Ascending aorta (tissue), 2 donors: ENCODE measurements around the gene RNF167. TPM values are rescaled to one million over a fixed set of nuclear protein-coding genes. Genes with fewer than 3 reads are reported as not detected.
A peak's percentile ranks its signal among the peaks of the same experiment; 100 is the strongest.

ENCODE experiments used
- DNase-seq, 2 donors: peaks; one replicate each; pipeline ENCODE4 v3.0.0-alpha.2; 2019; ENCODE audit warnings: low spot score in 2 of 2
- H3K27ac ChIP-seq, 2 donors: fragments of 200-600 bp; sonication (generic); one replicate each; pipeline ENCODE4 v1.5.1; 2016 to 2017; ENCODE audit warnings: mild to moderate bottlenecking in 1 of 2
- H3K27me3 ChIP-seq: fragments of 200-600 bp; sonication (generic); one replicate; pipeline ENCODE4 v1.5.1; 2017
- H3K36me3 ChIP-seq, 2 donors: fragments of 200-600 bp; sonication (generic); one replicate each; pipeline ENCODE4 v1.5.1; 2016
- H3K4me1 ChIP-seq, 2 donors: fragments of 200-600 bp; sonication (generic); one replicate each; pipeline ENCODE4 v1.5.1; 2016 to 2017; ENCODE audit warnings: mild to moderate bottlenecking in 1 of 2
- H3K4me3 ChIP-seq, 2 donors: fragments of 200-600 bp; sonication (generic); one replicate each; pipeline ENCODE4 v1.5.1; 2016 to 2017; ENCODE audit warnings: mild to moderate bottlenecking in 1 of 2
- H3K9me3 ChIP-seq, 2 donors: fragments of 200-600 bp; sonication (generic); one replicate each; pipeline ENCODE4 v1.5.1; 2016
- intact Hi-C: fragments of 100-400 bp; cut with DNase I; formaldehyde crosslinking; loops from one replicate; pipeline ENCODE4 v1.15.1; 2023
- total RNA-seq: library from RNA; depleted of rRNA; stranded (reverse); fragments of >200 nt; gene quantifications from one replicate; pipeline ENCODE4 v1.1.0, GENCODE V29; 2016
- TF ChIP-seq, protein P1 (sequence below), 3 experiments: fragments of 200-600 bp in 2 of 3; fragments of 450-650 bp in 1 of 3; sonication (generic) in 2 of 3; IDR thresholded peaks; one replicate each; pipeline ENCODE4 v1.5.1; 2016 to 2019; ENCODE audit warnings: antibody characterized with exemption in 3 of 3, mild to moderate bottlenecking in 1 of 3, moderate library complexity in 1 of 3

The RNF167 gene
- total RNA-seq, 1 donor from 2014 or later, result 164 TPM

DNA sequence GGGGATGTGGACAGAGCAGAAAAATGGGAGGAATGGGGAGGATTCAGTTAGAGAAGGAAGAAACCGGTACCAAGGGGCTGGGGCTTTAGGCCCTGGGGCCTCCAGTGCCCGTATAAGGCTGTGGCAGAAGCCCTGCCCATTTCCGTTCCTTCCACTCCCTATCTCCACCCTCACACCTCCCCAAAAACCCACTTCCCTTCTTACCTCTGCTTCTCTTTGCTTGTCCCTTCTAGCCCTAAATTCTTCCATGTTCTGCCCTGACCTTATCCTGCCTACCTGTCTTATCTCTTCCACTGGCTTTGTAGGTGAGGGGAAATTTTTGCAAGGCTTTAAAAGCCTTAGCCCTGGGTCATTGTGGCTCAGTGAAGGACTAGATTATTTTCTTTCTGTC, 4.1 kb downstream of the RNF167 start:
- Histone ChIP-seq H3K4me3 (no peak overlapping the region), H3K27me3 (no peaks in the 10 kb centered on the region), H3K27ac (peak overlapping the region; percentile 93 to 97), H3K36me3 (peaks cover 32 to 49% of the 10 kb centered on the region in 2 donors), H3K9me3 (no peaks in the 10 kb centered on the region), H3K4me1 (peaks cover 20 to 37% of the 10 kb centered on the region in 2 donors)
- DNase-seq, result no peak
- intact Hi-C loops, result loop anchor here (5.0 kb wide), 1 partner anchor 43 kb away; the partner anchor contains the start of gene CAMTA2
- TF ChIP-seq, protein P1, sequence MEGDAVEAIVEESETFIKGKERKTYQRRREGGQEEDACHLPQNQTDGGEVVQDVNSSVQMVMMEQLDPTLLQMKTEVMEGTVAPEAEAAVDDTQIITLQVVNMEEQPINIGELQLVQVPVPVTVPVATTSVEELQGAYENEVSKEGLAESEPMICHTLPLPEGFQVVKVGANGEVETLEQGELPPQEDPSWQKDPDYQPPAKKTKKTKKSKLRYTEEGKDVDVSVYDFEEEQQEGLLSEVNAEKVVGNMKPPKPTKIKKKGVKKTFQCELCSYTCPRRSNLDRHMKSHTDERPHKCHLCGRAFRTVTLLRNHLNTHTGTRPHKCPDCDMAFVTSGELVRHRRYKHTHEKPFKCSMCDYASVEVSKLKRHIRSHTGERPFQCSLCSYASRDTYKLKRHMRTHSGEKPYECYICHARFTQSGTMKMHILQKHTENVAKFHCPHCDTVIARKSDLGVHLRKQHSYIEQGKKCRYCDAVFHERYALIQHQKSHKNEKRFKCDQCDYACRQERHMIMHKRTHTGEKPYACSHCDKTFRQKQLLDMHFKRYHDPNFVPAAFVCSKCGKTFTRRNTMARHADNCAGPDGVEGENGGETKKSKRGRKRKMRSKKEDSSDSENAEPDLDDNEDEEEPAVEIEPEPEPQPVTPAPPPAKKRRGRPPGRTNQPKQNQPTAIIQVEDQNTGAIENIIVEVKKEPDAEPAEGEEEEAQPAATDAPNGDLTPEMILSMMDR (IDR thresholded peaks at IDR 0.05), result no peak

- Histone ChIP-seq H3K27ac (peak overlapping the region; percentile 93 to 97), H3K9me3 (no peaks in the 10 kb centered on the region), H3K4me1 (peaks cover 20 to 37% of the 10 kb centered on the region in 2 donors), H3K27me3 (no peaks in the 10 kb centered on the region), H3K36me3 (peaks cover 32 to 49% of the 10 kb centered on the region in 2 donors), H3K4me3 (peak overlapping the region; percentile 28 to 94)
- TF ChIP-seq, protein P1 (IDR thresholded peaks at IDR 0.05), result no peak
- DNase-seq, result no peak
- intact Hi-C loops, result loop anchor here (5.0 kb wide), 1 partner anchor 43 kb away; the partner anchor contains the start of gene CAMTA2
Observed at GRCh38 chr17:4944554-4945175, 4.6 kb downstream of the RNF167 start.

DNA sequence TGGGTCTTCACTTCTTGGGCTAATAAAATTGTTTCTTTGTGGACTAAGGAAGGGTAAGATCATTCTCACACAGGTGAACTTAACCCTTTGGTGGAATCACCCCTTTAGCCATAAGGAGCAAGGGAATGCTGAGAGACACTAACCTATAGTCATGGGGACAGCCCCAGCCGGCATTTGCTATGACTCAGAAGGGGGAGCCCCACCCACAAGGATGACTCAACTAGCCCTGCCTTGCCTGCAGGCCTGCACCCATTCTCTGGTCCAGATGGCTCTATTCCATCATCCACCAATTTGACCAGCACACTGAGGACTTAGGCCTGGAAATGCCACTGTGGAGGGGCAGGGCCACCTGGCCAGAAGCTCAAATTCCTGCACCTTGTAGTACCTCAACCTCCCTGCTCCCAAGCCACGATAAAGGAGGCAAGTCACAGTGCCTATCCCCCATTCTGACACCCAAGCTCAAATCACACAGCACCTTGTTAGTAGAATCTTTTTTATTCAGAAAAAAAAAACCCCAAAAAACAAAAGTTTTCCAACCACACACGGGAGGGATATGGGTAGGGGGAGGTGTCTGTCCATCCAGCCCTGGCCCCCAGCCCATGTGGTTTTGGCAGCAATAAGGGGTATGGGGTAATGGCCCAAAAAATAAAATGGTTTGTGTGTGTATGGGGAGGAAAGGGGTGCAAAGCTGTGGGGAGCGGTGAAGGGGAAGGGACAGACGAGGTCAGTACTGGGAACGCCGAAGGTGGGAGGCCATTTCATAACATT, 5.3 kb downstream of the RNF167 start:
- Histone ChIP-seq H3K27me3 (no peaks in the 10 kb centered on the region), H3K27ac (peak overlapping the region; percentile 93 to 97), H3K36me3 (peaks cover 32 to 49% of the 10 kb centered on the region in 2 donors), H3K9me3 (no peaks in the 10 kb centered on the region), H3K4me3 (peak overlapping the region; percentile 28 to 94), H3K4me1 (peaks cover 20 to 40% of the 10 kb centered on the region in 2 donors)
- TF ChIP-seq, protein P1 (IDR thresholded peaks at IDR 0.05), result no peak
- intact Hi-C loops, result no loop called here
- DNase-seq, result peak; percentile 67 to 94

DNA sequence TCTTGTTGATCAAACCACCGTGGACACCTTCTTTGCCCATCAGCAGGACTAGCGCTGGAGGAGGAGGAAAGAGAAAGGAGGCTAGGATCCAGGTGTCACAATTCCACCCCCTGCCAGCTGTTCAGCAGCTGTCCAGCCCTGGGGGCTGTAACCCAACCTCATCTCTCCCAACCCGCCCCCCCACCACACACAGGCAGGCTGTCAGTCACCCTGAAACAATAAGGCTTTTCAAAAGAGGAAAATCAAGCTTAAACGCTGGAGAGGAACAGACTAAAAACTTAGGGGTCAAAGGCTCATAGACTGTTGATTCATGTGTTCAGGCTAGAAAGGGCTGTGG, 5.8 kb downstream of the RNF167 start:
- TF ChIP-seq, protein P1 (IDR thresholded peaks at IDR 0.05), result no peak
- Histone ChIP-seq H3K36me3 (peaks cover 32 to 49% of the 10 kb centered on the region in 2 donors), H3K9me3 (no peaks in the 10 kb centered on the region), H3K4me1 (peaks cover 18 to 45% of the 10 kb centered on the region in 2 donors), H3K4me3 (peak overlapping the region; percentile 28 to 94), H3K27me3 (no peaks in the 10 kb centered on the region), H3K27ac (peak overlapping the region; percentile 93 to 97)
- intact Hi-C loops, result no loop called here
- DNase-seq, result no peak

DNA sequence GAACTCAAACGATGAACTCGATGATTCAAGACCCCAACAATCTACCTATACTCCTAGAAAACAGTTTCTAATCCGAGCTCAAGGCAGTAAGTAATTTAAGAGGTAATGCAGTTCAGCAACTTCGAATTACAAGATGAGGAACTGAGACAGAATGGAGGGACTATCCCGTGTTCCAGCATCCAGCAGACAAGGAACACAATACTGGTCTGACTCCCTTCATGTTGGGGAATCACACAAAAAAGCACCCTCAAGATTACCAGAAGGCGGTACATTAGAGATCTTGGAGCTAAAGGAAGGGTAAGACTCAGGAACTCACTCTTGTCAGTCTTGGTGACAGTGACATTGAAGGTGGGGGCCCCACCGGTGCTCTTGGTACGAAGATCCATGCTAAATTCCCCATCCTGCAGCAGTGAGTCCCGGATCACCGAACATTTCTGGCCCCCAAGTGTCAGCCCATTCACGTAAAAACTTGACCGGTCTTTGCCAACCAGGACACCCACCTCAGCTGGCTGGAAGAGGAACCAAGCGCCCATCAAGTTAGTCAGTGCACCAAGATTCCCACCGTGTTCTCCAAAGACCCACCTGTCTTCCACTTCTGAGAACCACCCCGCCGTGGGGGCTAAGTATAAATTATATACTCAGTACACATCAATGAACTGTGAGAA, 6.4 kb downstream of the RNF167 start:
- Histone ChIP-seq H3K36me3 (peaks cover 32 to 49% of the 10 kb centered on the region in 2 donors), H3K4me1 (peaks cover 13 to 44% of the 10 kb centered on the region in 2 donors), H3K27me3 (no peaks in the 10 kb centered on the region), H3K27ac (peak overlapping the region; percentile 93 to 97), H3K4me3 (peak overlapping the region; percentile 94 to 100), H3K9me3 (no peaks in the 10 kb centered on the region)
- no peak for DNase-seq
- intact Hi-C loops, result no loop called here
- TF ChIP-seq, protein P1 (IDR thresholded peaks at IDR 0.05), result no peak
